Measurements from ENCODE around the gene DCAF8L2.

DNA sequence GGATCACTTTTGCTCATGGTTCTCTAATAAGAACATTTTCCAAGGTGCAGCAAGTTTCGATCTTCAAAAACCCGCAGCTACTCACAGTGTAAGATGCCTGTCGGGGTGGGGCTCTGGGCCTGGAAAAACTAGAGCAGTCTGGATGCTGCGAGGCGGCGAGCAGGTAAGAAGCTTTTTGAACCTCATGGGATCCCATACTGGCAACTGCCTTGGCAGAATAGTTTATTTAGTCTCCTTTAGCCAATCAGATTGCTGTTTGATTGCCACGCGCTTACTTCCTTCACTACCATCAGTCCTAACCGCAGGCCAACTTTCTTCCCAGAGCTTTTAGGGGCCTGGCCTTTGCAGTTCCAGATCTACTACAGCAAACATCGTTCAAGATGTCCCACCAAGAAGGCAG lies 156.4 kb downstream of the DCAF8L2 start:
- TF ChIP-seq, protein P1, sequence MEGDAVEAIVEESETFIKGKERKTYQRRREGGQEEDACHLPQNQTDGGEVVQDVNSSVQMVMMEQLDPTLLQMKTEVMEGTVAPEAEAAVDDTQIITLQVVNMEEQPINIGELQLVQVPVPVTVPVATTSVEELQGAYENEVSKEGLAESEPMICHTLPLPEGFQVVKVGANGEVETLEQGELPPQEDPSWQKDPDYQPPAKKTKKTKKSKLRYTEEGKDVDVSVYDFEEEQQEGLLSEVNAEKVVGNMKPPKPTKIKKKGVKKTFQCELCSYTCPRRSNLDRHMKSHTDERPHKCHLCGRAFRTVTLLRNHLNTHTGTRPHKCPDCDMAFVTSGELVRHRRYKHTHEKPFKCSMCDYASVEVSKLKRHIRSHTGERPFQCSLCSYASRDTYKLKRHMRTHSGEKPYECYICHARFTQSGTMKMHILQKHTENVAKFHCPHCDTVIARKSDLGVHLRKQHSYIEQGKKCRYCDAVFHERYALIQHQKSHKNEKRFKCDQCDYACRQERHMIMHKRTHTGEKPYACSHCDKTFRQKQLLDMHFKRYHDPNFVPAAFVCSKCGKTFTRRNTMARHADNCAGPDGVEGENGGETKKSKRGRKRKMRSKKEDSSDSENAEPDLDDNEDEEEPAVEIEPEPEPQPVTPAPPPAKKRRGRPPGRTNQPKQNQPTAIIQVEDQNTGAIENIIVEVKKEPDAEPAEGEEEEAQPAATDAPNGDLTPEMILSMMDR (conservative IDR thresholded peaks at IDR 0.05; ENCODE audit: low read depth, low read length): no peak
- TF ChIP-seq EZH2phosphoT487 (IDR thresholded peaks at IDR 0.05; ENCODE audit: borderline replicate concordance, low read length): no peak
- no peak for TF ChIP-seq EZH2 (IDR thresholded peaks at IDR 0.05; ENCODE audit: low read length, unreplicated experiment)
